Spleen (tissue), 11 donors: Measurements from ENCODE around the gene GP5. TPM values are rescaled to one million over a fixed set of nuclear protein-coding genes. Genes with fewer than 3 reads are reported as not detected.

Experiments used
- DNase-seq: peaks from one replicate; pipeline ENCODE4 v3.0.0-alpha.2; 2020
- H3K27ac ChIP-seq, 8 donors: fragments of 200-600 bp; sonication (generic) in 7 of 8; 1 replicate in 4 of 8; 2 replicates in 4 of 8; pipeline versions ENCODE4 v1.5.0 to v1.8.0; 2016 to 2021; ENCODE audit warnings: inconsistent platforms in 4 of 8, mild to moderate bottlenecking in 4 of 8, moderate library complexity in 1 of 8
- H3K27me3 ChIP-seq, 7 donors: fragments of 200-600 bp; sonication (generic) in 6 of 7; replicated peaks in 1 of 7; 1 replicate in 4 of 7; 2 replicates in 3 of 7; pipeline versions ENCODE4 v1.5.0 to v1.8.0; 2016 to 2021; ENCODE audit warnings: inconsistent platforms in 3 of 7, mild to moderate bottlenecking in 1 of 7
- H3K36me3 ChIP-seq, 6 donors: fragments of 200-600 bp; sonication (generic) in 5 of 6; 1 replicate in 4 of 6; 2 replicates in 2 of 6; pipeline versions ENCODE4 v1.5.0 to v1.8.0; 2016 to 2021; ENCODE audit warnings: inconsistent platforms in 2 of 6
- H3K4me1 ChIP-seq, 6 donors: fragments of 200-600 bp; sonication (generic) in 5 of 6; 1 replicate in 3 of 6; 2 replicates in 3 of 6; pipeline versions ENCODE4 v1.5.0 to v1.8.0; 2016 to 2021; ENCODE audit warnings: inconsistent platforms in 3 of 6
- H3K4me3 ChIP-seq, 8 donors: fragments of 200-600 bp; sonication (generic) in 7 of 8; 1 replicate in 4 of 8; 2 replicates in 4 of 8; pipeline versions ENCODE4 v1.5.0 to v1.8.0; 2016 to 2021; ENCODE audit warnings: inconsistent platforms in 4 of 8, mild to moderate bottlenecking in 4 of 8, moderate library complexity in 2 of 8
- H3K9me3 ChIP-seq, 8 donors: fragments of 200-600 bp; sonication (generic) in 7 of 8; 1 replicate in 4 of 8; 2 replicates in 4 of 8; pipeline versions ENCODE4 v1.5.0 to v1.8.0; 2016 to 2021; ENCODE audit warnings: inconsistent platforms in 4 of 8
- CTCF ChIP-seq, 11 experiments: fragments of 200-600 bp in 7 of 11; fragments of 450-650 bp in 4 of 11; sonication (generic) in 4 of 11; IDR thresholded peaks in 8 of 11; conservative IDR thresholded peaks in 3 of 11; 1 replicate in 7 of 11; 2 replicates in 4 of 11; pipeline versions ENCODE4 v1.4.0 to v1.8.0; 2016 to 2021; ENCODE audit warnings: antibody characterized with exemption in 11 of 11, inconsistent platforms in 4 of 11, mild to moderate bottlenecking in 1 of 11
- POLR2A ChIP-seq, 3 donors: fragments of 450-650 bp; IDR thresholded peaks; one replicate each; pipeline ENCODE4 v1.5.1; 2017; ENCODE audit warnings: antibody characterized with exemption in 3 of 3, mild to moderate bottlenecking in 1 of 3
- POLR2AphosphoS5 ChIP-seq, 3 donors: sonication (generic); formaldehyde crosslinking; IDR thresholded peaks; one replicate each; pipeline ENCODE4 v1.5.1; 2017; ENCODE audit warnings: antibody characterized with exemption in 3 of 3
- WGBS, 5 donors: extraction: QIAGEN DNeasy Blood & Tissue Kit in 3 of 5; methylation state at CpG; one replicate each; pipeline versions ENCODE4 v1.1.5 to v1.1.7; 2013 to 2018; 5-methylcytosine and 5-hydroxymethylcytosine counted together
- intact Hi-C: fragments of 100-400 bp; cut with DNase I; formaldehyde crosslinking; loops from one replicate; pipeline ENCODE4 v1.15.0; 2023; ENCODE audit warnings: low total_unique reads
- polyA plus RNA-seq, 3 donors: library from polyadenylated mRNA; stranded (reverse); fragments of 200-250 nt; gene quantifications; one replicate each; pipeline ENCODE4 v1.2.1, GENCODE V29; 2013
- total RNA-seq, 7 donors: library from RNA; depleted of rRNA in 3 of 7; stranded (reverse); fragments of >200 nt in 3 of 7; fragmentation: NEBNext Ultra II Directional in 4 of 7; extraction: Animal tissue kit (Norgen Biotek cat#: 25700) in 4 of 7; gene quantifications; one replicate each; pipeline versions ENCODE4 v1.1.0 to v1.2.1, GENCODE V29; 2016 to 2021
- donor health status: healthy with polysubstance abuse.
- donor health status: DM: no; HTN: no; CAD: no; lungs with moderate emphysema.
- donor health status: DM: no; HTN: no; CAD: no.
- donor health status: Bipolar disorder and iron deficiency.
- donor health status: healthy.
- donor health status: DM: no; HTN: no; CAD: no.
- donor health status: DM: yes; HTN: yes; CAD: no.

Gene GP5
- total and polyA plus RNA-seq, 10 donors: 0.15 to 1.8 (median 0.55) TPM

GRCh38 chr3:194374935-194375334, 24.1 kb downstream of the GP5 start:
- Histone ChIP-seq H3K4me3 (no peak overlapping the region), H3K27ac (no peak overlapping the region), H3K9me3 (no peaks in the 10 kb centered on the region), H3K4me1 (peaks cover 0 to 4% (median 0%) of the 10 kb centered on the region in 6 donors), H3K36me3 (no peaks in the 10 kb centered on the region), H3K27me3 (peaks cover 0 to 54% (median 0%) of the 10 kb centered on the region in 7 donors)
- TF ChIP-seq CTCF (IDR thresholded peaks at IDR 0.05 in 8 of 11, conservative IDR thresholded peaks at IDR 0.05 in 3 of 11): no peak
- no peak for TF ChIP-seq POLR2A (IDR thresholded peaks at IDR 0.05)
- TF ChIP-seq POLR2AphosphoS5 (IDR thresholded peaks at IDR 0.05): no peak
- intact Hi-C loops: no loop called here
- WGBS, 5 donors: 78 to 96% (median 93%) methylated on average over 10 of the region's 10 CpGs
- no peak for DNase-seq

- no peak for TF ChIP-seq POLR2A (IDR thresholded peaks at IDR 0.05)
- no peak for TF ChIP-seq POLR2AphosphoS5 (IDR thresholded peaks at IDR 0.05)
- TF ChIP-seq CTCF (IDR thresholded peaks at IDR 0.05 in 8 of 11, conservative IDR thresholded peaks at IDR 0.05 in 3 of 11): no peak
- Histone ChIP-seq H3K4me1 (peaks cover 0 to 4% (median 0%) of the 10 kb centered on the region in 6 donors), H3K36me3 (no peaks in the 10 kb centered on the region), H3K4me3 (no peak overlapping the region), H3K27me3 (peaks cover 0 to 54% (median 0%) of the 10 kb centered on the region in 7 donors), H3K9me3 (no peaks in the 10 kb centered on the region), H3K27ac (no peak overlapping the region)
- intact Hi-C loops: no loop called here
- DNase-seq: no peak
- 73 to 81% (median 76%) methylated on average over 7 to 8 of the region's 8 CpGs for whole genome bisulfite sequencing, 5 donors
These were observed 25.2 kb downstream of the GP5 start for GRCh38 chr3:194373899-194374298.

GRCh38 chr3:194373028-194373427, 26.0 kb downstream of the GP5 start:
- 86 to 95% (median 92%) methylated on average over 13 to 14 of the region's 14 CpGs for WGBS, 5 donors
- H3K27ac ChIP-seq: no peak overlapping the region
- intact Hi-C loops: no loop called here
- no peak overlapping the region for H3K4me3 ChIP-seq
- no peak for DNase-seq
- no peaks in the 10 kb centered on the region for H3K36me3 ChIP-seq
- H3K27me3 ChIP-seq: peaks cover 0 to 54% (median 0%) of the 10 kb centered on the region in 7 donors
- TF ChIP-seq CTCF (IDR thresholded peaks at IDR 0.05 in 8 of 11, conservative IDR thresholded peaks at IDR 0.05 in 3 of 11) (no peak), POLR2AphosphoS5 (IDR thresholded peaks at IDR 0.05) (no peak), POLR2A (IDR thresholded peaks at IDR 0.05) (no peak)
- H3K9me3 ChIP-seq: no peaks in the 10 kb centered on the region
- H3K4me1 ChIP-seq: peaks cover 0 to 4% (median 0%) of the 10 kb centered on the region in 6 donors

- intact Hi-C loops: no loop called here
- 75 to 90% (median 82%) methylated on average over 9 to 10 of the region's 10 CpGs for WGBS, 5 donors
- H3K4me3 ChIP-seq: no peak overlapping the region
- no peak for TF ChIP-seq CTCF (IDR thresholded peaks at IDR 0.05 in 8 of 11, conservative IDR thresholded peaks at IDR 0.05 in 3 of 11)
- no peak for TF ChIP-seq POLR2AphosphoS5 (IDR thresholded peaks at IDR 0.05)
- TF ChIP-seq POLR2A (IDR thresholded peaks at IDR 0.05): no peak
- H3K9me3 ChIP-seq: no peaks in the 10 kb centered on the region
- H3K27me3 ChIP-seq: peaks cover 0 to 44% (median 0%) of the 10 kb centered on the region in 7 donors
- H3K27ac ChIP-seq: no peak overlapping the region
- H3K36me3 ChIP-seq: no peaks in the 10 kb centered on the region
- DNase-seq: no peak
- peaks cover 0 to 4% (median 0%) of the 10 kb centered on the region in 6 donors for H3K4me1 ChIP-seq
These were observed 28.3 kb downstream of the GP5 start for GRCh38 chr3:194370753-194371152.
